Suppressor macrophage treated with lipopolysaccharide for 1 hour (primary cell): ENCODE measurements around the gene BRD8.

Experiments
- DNase-seq, 3 donors: peaks; one replicate each; pipeline ENCODE4 v3.0.0-alpha.2; 2020 to 2022

The BRD8 gene

GRCh38 chr5:138096363-138096762 lies 82.1 kb downstream of the BRD8 start:
- no peak for DNase-seq

GRCh38 chr5:138095100-138095907 lies 83.1 kb downstream of the BRD8 start:
- no peak for DNase-seq

GRCh38 chr5:138093036-138093435 lies 85.4 kb downstream of the BRD8 start:
- DNase-seq, result no peak

GRCh38 chr5:138092301-138092700 lies 86.1 kb downstream of the BRD8 start:
- no peak for DNase-seq

GRCh38 chr5:138091685-138092084 lies 86.7 kb downstream of the BRD8 start:
- no peak for DNase-seq
